ENCODE results near the gene NPHP1. TPM values are rescaled to one million over a fixed set of nuclear protein-coding genes. Genes with fewer than 3 reads are reported as not detected.
"Not testable (repeated sequence)": the region's sequence is repeated elsewhere in the genome, so short reads cannot be mapped to it uniquely, and the experiment has no call there.

Gene NPHP1
- total RNA-seq, 4 donors from 2014 or later = 0.55 to 0.95 (median 0.60) TPM; not detected in 1

DNA sequence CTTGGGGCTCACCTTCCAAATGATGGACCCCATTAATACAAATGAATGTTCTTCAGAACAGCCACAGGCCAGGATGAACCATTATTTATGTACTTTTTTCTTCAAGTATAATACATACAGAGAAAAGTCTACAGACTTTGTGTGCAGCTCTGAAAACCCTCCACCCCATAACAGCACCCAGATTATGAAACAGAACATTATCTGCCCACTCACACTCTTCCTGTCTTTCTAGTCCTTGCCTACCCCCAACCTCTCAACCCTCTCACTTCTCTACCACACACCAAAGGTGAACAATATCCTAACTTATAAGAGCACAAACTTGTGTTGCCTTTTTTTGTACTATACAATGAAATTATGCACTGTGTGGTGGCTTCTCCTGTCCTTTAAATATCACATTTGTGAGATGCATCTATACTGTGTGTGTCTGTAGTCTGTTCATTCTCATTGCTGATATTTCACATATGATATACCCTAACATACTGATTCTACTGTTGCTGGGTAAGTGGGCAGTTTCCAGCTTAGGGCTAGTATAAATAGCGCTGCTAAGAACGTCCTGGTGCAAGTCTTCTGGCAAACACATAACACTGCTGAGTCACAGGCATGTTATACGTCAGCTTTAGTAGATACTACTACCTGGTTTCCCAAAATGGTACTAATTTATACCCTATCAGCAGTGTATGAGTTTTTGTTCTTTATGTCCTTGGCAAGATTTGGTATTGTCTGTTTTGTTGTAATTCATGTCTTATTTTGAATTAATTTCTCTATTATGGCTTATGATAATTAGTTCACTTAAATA is 1.0 kb upstream of the NPHP1 start:
- Histone ChIP-seq H3K9me3 (no peaks in the 10 kb centered on the region), H3K4me3 (no peak overlapping the region), H3K4me1 (peaks cover 5 to 15% (median 12%) of the 10 kb centered on the region in 4 donors), H3K36me3 (no peaks in the 10 kb centered on the region), H3K27me3 (no peaks in the 10 kb centered on the region), H3K27ac (peak overlapping the region in 1 of 4 donors; percentile 70)
- 0 to 57% methylated on average over 1 to 3 of the region's 3 CpGs for WGBS, 2 donors (ENCODE audit: low coverage in 1 of 2)
- in situ Hi-C loops (cut with MboI; ENCODE audit: low pct_ligation_motif_present in 1 of 4, low pct_unique_long_range_greater_than_20kb in 1 of 4, low sequenced_read_pairs in 3 of 4) (no loop called here), intact Hi-C loops (cut with DNase I; ENCODE audit: low total_unique reads) (no loop called here)
- TF ChIP-seq, protein P1, sequence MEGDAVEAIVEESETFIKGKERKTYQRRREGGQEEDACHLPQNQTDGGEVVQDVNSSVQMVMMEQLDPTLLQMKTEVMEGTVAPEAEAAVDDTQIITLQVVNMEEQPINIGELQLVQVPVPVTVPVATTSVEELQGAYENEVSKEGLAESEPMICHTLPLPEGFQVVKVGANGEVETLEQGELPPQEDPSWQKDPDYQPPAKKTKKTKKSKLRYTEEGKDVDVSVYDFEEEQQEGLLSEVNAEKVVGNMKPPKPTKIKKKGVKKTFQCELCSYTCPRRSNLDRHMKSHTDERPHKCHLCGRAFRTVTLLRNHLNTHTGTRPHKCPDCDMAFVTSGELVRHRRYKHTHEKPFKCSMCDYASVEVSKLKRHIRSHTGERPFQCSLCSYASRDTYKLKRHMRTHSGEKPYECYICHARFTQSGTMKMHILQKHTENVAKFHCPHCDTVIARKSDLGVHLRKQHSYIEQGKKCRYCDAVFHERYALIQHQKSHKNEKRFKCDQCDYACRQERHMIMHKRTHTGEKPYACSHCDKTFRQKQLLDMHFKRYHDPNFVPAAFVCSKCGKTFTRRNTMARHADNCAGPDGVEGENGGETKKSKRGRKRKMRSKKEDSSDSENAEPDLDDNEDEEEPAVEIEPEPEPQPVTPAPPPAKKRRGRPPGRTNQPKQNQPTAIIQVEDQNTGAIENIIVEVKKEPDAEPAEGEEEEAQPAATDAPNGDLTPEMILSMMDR (IDR thresholded peaks at IDR 0.05) = no peak
- no peak for TF ChIP-seq EP300 (IDR thresholded peaks at IDR 0.05; ENCODE audit: low read depth)
- TF ChIP-seq POLR2A (IDR thresholded peaks at IDR 0.05) = no peak
- TF ChIP-seq POLR2AphosphoS5 (IDR thresholded peaks at IDR 0.05) = no peak
- no peak for DNase-seq

DNA sequence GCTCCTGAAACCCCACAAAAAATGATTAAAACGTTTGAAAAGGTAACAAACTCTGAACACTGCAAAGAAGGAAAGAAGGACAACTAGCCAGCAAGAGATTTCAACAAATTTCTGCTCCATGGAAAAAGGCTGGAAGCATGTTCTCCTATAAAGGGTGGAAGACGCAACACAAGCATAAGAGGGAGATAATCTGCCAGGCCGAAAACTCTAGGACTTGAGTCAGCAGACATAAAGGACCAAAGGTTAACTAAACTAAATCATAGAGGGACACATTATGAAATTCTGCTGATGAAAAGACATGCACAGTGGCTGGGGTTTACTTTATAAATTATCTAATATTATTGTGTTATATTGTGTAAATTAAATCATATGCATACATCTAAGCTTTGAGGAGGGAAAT is 6.8 kb downstream of the NPHP1 start:
- no peak overlapping the region for H3K4me3 ChIP-seq
- WGBS, 2 donors (ENCODE audit: low coverage in 1 of 2) = 68 to 76% methylated on average over 3 of the region's 3 CpGs
- H3K9me3 ChIP-seq = no peaks in the 10 kb centered on the region
- H3K4me1 ChIP-seq = no peaks in the 10 kb centered on the region
- intact Hi-C loops (cut with DNase I; ENCODE audit: low total_unique reads) (no loop called here), in situ Hi-C loops (cut with MboI; ENCODE audit: low pct_ligation_motif_present in 1 of 4, low pct_unique_long_range_greater_than_20kb in 1 of 4, low sequenced_read_pairs in 3 of 4) (no loop called here)
- no peaks in the 10 kb centered on the region for H3K27me3 ChIP-seq
- DNase-seq = no peak
- TF ChIP-seq POLR2AphosphoS5 (IDR thresholded peaks at IDR 0.05) (no peak), POLR2A (IDR thresholded peaks at IDR 0.05) (no peak), EP300 (IDR thresholded peaks at IDR 0.05; ENCODE audit: low read depth) (no peak)
- TF ChIP-seq, protein P1 (IDR thresholded peaks at IDR 0.05) = no peak
- H3K27ac ChIP-seq = no peak overlapping the region
- no peaks in the 10 kb centered on the region for H3K36me3 ChIP-seq

DNA sequence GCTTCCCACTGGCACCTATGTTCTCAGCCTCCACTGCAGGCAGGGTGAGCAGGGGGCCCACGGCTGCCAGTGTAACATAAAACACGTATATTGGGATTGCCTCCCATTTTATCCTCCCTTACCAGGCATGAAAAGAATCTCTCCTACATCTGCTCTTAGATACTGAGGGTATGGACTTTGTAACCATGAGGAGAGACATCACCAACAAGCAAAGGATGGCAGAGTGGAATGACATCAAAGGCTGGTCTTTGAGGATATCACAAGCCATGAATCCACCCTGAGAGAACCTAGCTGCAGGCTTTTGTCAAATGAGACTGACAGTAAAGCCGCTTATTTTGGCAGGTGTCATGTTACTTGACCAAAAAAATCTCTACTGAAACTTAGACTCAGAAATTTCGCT is 7.4 kb downstream of the NPHP1 start:
- H3K27ac ChIP-seq = no peak overlapping the region
- no peak for TF ChIP-seq POLR2AphosphoS5 (IDR thresholded peaks at IDR 0.05)
- TF ChIP-seq POLR2A (IDR thresholded peaks at IDR 0.05) = no peak
- TF ChIP-seq, protein P1 (IDR thresholded peaks at IDR 0.05) = no peak
- no peak for TF ChIP-seq EP300 (IDR thresholded peaks at IDR 0.05; ENCODE audit: low read depth)
- DNase-seq = no peak

DNA sequence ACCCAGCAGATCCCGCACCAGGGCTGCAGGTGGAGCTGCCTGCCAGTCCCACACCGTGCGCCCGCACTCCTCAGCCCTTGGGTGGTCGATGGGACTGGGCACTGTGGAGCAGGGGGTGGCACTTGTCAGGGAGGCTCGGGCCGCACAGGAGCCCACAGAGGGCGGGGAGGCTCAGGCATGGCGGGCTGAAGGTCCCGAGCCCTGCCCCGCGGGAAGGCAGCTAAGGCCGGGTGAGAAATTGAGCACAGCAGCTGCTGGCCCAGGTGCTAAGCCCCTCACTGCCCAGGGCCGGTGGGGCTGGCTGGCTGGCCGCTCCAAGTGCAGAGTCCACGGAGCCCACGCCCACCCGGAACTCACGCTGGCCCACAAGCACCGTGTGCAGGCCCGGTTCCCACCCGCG is 14.6 kb downstream of the NPHP1 start:
- H3K4me3 ChIP-seq; H3K9me3 ChIP-seq; in situ Hi-C loops (cut with MboI; ENCODE audit: low pct_ligation_motif_present in 1 of 4, low pct_unique_long_range_greater_than_20kb in 1 of 4, low sequenced_read_pairs in 3 of 4); H3K36me3 ChIP-seq; DNase-seq; intact Hi-C loops (cut with DNase I; ENCODE audit: low total_unique reads); H3K4me1 ChIP-seq; H3K27ac ChIP-seq; H3K27me3 ChIP-seq: not testable (repeated sequence)
- WGBS, 2 donors (ENCODE audit: low coverage in 1 of 2) = 96% methylated on average over 23 of the region's 23 CpGs; no CpG with 5 or more reads in 1 of the 2 donors

More for the DNA sequence above, 7.4 kb downstream of the NPHP1 start:
- no peaks in the 10 kb centered on the region for H3K4me1 ChIP-seq
- 83 to 93% methylated on average over 2 to 4 of the region's 4 CpGs for WGBS, 2 donors (ENCODE audit: low coverage in 1 of 2)
- intact Hi-C loops (cut with DNase I; ENCODE audit: low total_unique reads) (no loop called here), in situ Hi-C loops (cut with MboI; ENCODE audit: low pct_ligation_motif_present in 1 of 4, low pct_unique_long_range_greater_than_20kb in 1 of 4, low sequenced_read_pairs in 3 of 4) (no loop called here)
- H3K36me3 ChIP-seq = no peaks in the 10 kb centered on the region
- H3K4me3 ChIP-seq = no peak overlapping the region
- no peaks in the 10 kb centered on the region for H3K27me3 ChIP-seq
- no peaks in the 10 kb centered on the region for H3K9me3 ChIP-seq

All from transverse colon (tissue), 4 donors.